Mesangial cell (primary cell): ENCODE data around the gene ICAM1. TPM values are rescaled to one million over a fixed set of nuclear protein-coding genes. Genes with fewer than 3 reads are reported as not detected.

Source experiments
- total RNA-seq: library from RNA; depleted of rRNA; stranded (reverse); fragments of >200 nt; gene quantifications from 2 replicates; pipeline ENCODE4 v1.2.3, GENCODE V29; 2015

Gene ICAM1
- 20.5 and 41.3 TPM in 2 replicates for total RNA-seq

GRCh38 chr19:10270616-10271394 is at the start of gene ICAM1:
Gene ICAM1, plus strand, starts transcription at chr19:10271120. Its CDS starts 40 bp downstream, at chr19:10271160.

GRCh38 chr19:10230861-10231611 is 39.9 kb upstream of the ICAM1 start, which contains the start of gene S1PR2:
Gene S1PR2, minus strand, starts transcription at chr19:10231331. Its CDS starts 6,426 bp downstream, at chr19:10224905.

DNA sequence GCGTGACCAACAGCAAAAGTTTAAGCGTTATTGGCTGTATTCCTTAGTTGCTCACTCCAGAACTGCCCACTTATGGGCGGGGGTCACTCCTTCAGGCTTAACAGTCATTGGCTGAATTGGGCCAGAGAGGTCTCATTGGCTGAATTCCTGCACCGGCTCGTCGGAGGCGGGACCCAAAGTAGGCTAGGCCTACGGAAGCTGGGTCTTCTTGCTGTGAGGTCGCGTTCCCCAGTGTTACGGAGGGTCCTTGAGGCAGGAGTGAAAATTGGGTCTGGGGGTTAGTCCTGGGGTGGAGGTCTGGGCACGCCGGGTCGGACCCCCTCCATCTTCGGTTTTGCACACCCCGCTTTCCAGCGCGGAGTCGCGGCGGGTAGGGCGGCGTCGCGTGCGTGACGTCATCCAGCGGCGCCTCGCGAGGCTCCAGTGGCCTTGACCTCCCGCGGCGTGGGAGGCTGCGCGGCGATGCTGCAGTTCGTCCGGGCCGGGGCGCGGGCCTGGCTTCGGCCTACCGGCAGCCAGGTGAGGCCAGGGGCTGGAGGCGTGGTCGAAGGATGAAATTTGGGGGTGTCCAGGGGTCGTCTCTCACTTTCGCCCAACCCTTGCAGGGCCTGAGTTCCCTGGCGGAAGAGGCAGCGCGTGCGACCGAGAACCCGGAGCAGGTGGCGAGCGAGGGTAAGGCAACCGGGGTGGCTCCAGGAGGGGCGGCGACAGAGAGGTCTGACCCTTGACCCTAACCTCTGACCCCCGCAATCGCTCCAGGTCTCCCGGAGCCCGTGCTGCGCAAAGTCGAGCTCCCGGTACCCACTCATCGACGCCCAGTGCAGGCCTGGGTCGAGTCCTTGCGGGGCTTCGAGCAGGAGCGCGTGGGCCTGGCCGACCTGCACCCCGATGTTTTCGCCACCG is 18.9 kb upstream of the ICAM1 start, which contains the start of gene MRPL4:
TSS of gene MRPL4 (plus strand) at position 423 of the 903 bp plus-strand sequence. CDS start at position 463, 40 bp downstream.

DNA sequence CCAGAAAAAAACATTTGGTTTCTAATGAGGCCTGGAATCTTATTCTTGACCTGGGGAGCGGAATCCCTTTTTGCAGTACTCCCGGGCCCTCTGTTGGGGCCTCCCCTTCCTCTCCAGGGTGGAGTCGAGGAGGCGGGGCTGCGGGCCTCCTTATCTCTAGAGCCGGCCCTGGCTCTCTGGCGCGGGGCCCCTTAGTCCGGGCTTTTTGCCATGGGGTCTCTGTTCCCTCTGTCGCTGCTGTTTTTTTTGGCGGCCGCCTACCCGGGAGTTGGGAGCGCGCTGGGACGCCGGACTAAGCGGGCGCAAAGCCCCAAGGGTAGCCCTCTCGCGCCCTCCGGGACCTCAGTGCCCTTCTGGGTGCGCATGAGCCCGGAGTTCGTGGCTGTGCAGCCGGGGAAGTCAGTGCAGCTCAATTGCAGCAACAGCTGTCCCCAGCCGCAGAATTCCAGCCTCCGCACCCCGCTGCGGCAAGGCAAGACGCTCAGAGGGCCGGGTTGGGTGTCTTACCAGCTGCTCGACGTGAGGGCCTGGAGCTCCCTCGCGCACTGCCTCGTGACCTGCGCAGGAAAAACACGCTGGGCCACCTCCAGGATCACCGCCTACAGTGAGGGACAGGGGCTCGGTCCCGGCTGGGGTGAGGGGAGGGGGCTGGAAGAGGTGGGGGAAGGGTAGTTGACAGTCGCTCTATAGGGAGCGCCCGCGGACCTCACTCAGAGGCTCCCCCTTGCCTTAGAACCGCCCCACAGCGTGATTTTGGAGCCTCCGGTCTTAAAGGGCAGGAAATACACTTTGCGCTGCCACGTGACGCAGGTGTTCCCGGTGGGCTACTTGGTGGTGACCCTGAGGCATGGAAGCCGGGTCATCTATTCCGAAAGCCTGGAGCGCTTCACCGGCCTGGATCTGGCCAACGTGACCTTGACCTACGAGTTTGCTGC is 16.1 kb downstream of the ICAM1 start, which contains the start of gene ICAM4:
TSS of gene ICAM4 (plus strand) at position 153 of the 935 bp plus-strand sequence. CDS start at position 211, 58 bp downstream.

GRCh38 chr19:10289836-10290356 is 19.0 kb downstream of the ICAM1 start, which contains the start of gene ICAM5:
Gene ICAM5, plus strand, starts transcription at chr19:10289952. Its CDS starts 92 bp downstream, at chr19:10290044.

GRCh38 chr19:10309423-10309822 is 38.5 kb downstream of the ICAM1 start, which contains the start of gene ZGLP1:
Gene ZGLP1, minus strand, starts transcription at chr19:10309815.

GRCh38 chr19:10315335-10316214 is 44.7 kb downstream of the ICAM1 start, which contains the start of gene FDX2:
Gene FDX2, minus strand, starts transcription at chr19:10316015. Its CDS starts 19 bp downstream, at chr19:10315996.

DNA sequence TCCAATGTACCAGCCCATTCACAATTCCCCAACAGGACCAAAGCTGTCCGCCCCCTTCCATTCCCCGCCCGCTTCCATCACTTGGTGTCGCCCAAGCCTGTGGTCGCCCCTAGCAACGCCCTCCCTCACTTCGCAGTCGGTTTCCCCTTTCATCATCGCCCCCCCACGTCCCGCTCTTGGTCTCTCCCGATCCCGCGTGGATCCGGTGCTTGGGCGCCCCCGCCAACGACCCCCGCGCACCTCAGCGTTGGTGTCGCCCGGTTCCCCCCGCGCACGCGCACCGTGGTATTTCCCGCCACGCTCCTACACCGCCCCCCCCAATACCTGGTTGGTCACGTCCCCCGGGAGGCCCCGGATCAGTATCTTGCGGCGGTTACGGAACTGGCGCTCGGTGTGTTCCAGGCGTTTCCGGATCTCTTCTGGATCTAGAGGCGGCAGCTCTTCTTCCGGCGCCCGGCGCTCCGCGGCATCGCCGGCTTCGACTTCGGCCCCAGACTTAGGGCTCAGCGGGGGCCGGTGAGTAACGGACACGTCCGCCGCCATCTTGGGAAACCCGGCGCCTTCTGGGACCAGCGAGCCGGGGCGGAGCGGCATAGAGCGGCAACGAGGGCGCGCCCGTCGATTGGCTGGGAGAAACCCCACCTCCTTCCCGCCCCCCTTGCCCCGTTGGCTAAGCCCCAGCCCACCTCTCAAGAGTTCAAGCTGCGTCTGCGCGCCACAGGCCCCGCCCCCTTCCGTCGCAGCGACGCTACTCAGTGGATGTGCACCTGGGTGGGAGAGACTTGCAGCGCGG is 62.2 kb downstream of the ICAM1 start, which contains the start of gene RAVER1:
TSS of gene RAVER1 (minus strand) at position 565 of the 793 bp plus-strand sequence. CDS start at position 543, 22 bp downstream.

Other genes starting within 250 kb of the ICAM1 start
- gene SHFL, start 184.8 kb upstream of the ICAM1 start, total RNA-seq, result 7.5 and 21.2 TPM in 2 replicates
- gene ANGPTL6, start 168.4 kb upstream of the ICAM1 start, total RNA-seq, result 0.89 TPM in 1 of 2 replicates, not detected in the other
- 25.9 and 43.5 TPM in 2 replicates for gene PPAN, start 164.8 kb upstream of the ICAM1 start, total RNA-seq
- 2.1 and 5.1 TPM in 2 replicates for gene P2RY11, start 159.4 kb upstream of the ICAM1 start, total RNA-seq
- gene EIF3G, start 151.2 kb upstream of the ICAM1 start, total RNA-seq, result 245 and 306 TPM in 2 replicates
- 37.1 and 155 TPM in 2 replicates for gene DNMT1, start 76.2 kb upstream of the ICAM1 start, total RNA-seq
- 2.8 and 6.2 TPM in 2 replicates for gene S1PR2, start 39.8 kb upstream of the ICAM1 start, total RNA-seq
- 100 and 139 TPM in 2 replicates for gene MRPL4, start 18.9 kb upstream of the ICAM1 start, total RNA-seq
- 0.33 and 1.1 TPM in 2 replicates for gene ICAM4, start 15.8 kb downstream of the ICAM1 start, total RNA-seq
- gene ICAM5, start 18.8 kb downstream of the ICAM1 start, total RNA-seq, result 0.16 and 0.63 TPM in 2 replicates
- gene ZGLP1, start 38.7 kb downstream of the ICAM1 start, total RNA-seq, result 0.89 and 2.8 TPM in 2 replicates
- gene FDX2, start 44.9 kb downstream of the ICAM1 start, total RNA-seq, result 21.8 and 37.1 TPM in 2 replicates
- gene RAVER1, start 62.4 kb downstream of the ICAM1 start, total RNA-seq, result 37.5 and 56.5 TPM in 2 replicates
- gene ICAM3, start 68.5 kb downstream of the ICAM1 start, total RNA-seq, result 3.7 and 9.0 TPM in 2 replicates
- gene TYK2, start 109.5 kb downstream of the ICAM1 start, total RNA-seq, result 110 and 147 TPM in 2 replicates
- 119 and 192 TPM in 2 replicates for gene CDC37, start 132.4 kb downstream of the ICAM1 start, total RNA-seq
- gene PDE4A, start 149.4 kb downstream of the ICAM1 start, total RNA-seq, result 5.2 and 8.2 TPM in 2 replicates
- 63.1 and 74.4 TPM in 2 replicates for gene KEAP1, start 232.2 kb downstream of the ICAM1 start, total RNA-seq
- 0.65 and 0.76 TPM in 2 replicates for gene S1PR5, start 246.3 kb downstream of the ICAM1 start, total RNA-seq